HepG2 (cell line): Measurements from ENCODE around the gene ADAMTS17. TPM values are rescaled to one million over a fixed set of nuclear protein-coding genes. Genes with fewer than 3 reads are reported as not detected.

Experiments
- ATF1 ChIP-seq: IDR thresholded peaks from 2 replicates; pipeline ENCODE4 v1.6.1; 2016; ENCODE audit warnings: mild to moderate bottlenecking, control low read depth
- DR1 ChIP-seq: sonication (generic); formaldehyde crosslinking; IDR thresholded peaks from 2 replicates; pipeline ENCODE4 v1.8.0; 2021; ENCODE audit warnings: mild to moderate bottlenecking, missing genetic modification reagents, inconsistent platforms
- FOXA3 ChIP-seq: IDR thresholded peaks from 2 replicates; pipeline ENCODE4 v1.6.1; 2016; ENCODE audit warnings: missing genetic modification reagents, missing compliant biosample characterization
- FOXM1 ChIP-seq: sonication (generic); formaldehyde crosslinking; IDR thresholded peaks from 2 replicates; pipeline ENCODE4 v1.5.0; 2020; ENCODE audit warnings: missing genetic modification reagents
- GZF1 ChIP-seq: sonication (generic); formaldehyde crosslinking; IDR thresholded peaks from 2 replicates; pipeline ENCODE4 v1.5.1; 2020; ENCODE audit warnings: mild to moderate bottlenecking, missing genetic modification reagents
- HNRNPL ChIP-seq: fragments of 200-400 bp; formaldehyde crosslinking; IDR thresholded peaks from 2 replicates; pipeline ENCODE4 v1.6.1; 2017; ENCODE audit warnings: mild to moderate bottlenecking, low read depth, low read length
- KLF9 ChIP-seq: IDR thresholded peaks from 2 replicates; pipeline ENCODE4 v1.6.1; 2016; ENCODE audit warnings: low read depth
- MAFK ChIP-seq, 2 experiments: IDR thresholded peaks in 1 of 2; conservative IDR thresholded peaks in 1 of 2; 2 replicates each; pipeline ENCODE4 v1.6.1; 2011; ENCODE audit warnings: improper control_type of control experiment in 2 of 2, low read length in 2 of 2
- MED8 ChIP-seq: sonication (generic); formaldehyde crosslinking; IDR thresholded peaks from 2 replicates; pipeline ENCODE4 v1.8.1; 2023; ENCODE audit warnings: mild to moderate bottlenecking, missing genetic modification reagents; ENCODE audit not compliant: insufficient replicate concordance
- MIXL1 ChIP-seq: IDR thresholded peaks from 2 replicates; pipeline ENCODE4 v1.6.1; 2016
- POLR2G ChIP-seq: fragments of 200-400 bp; formaldehyde crosslinking; IDR thresholded peaks from 2 replicates; pipeline ENCODE4 v1.6.1; 2018; ENCODE audit warnings: mild to moderate bottlenecking, low read depth, low read length, moderate library complexity
- SPEN ChIP-seq: sonication (generic); formaldehyde crosslinking; IDR thresholded peaks from 2 replicates; pipeline ENCODE4 v1.5.1; 2020; ENCODE audit warnings: low read depth, mild to moderate bottlenecking, missing genetic modification reagents
- ZNF230 ChIP-seq: sonication (generic); formaldehyde crosslinking; IDR thresholded peaks from 2 replicates; pipeline ENCODE4 v1.4.0; 2020; ENCODE audit warnings: mild to moderate bottlenecking, missing genetic modification reagents
- ZNF709 ChIP-seq: sonication (generic); formaldehyde crosslinking; IDR thresholded peaks from 2 replicates; pipeline ENCODE4 v1.5.0; 2020; ENCODE audit warnings: mild to moderate bottlenecking, missing genetic modification reagents
- polyA plus RNA-seq, 8 experiments: library from polyadenylated mRNA; depleted of rRNA in 3 of 8; stranded (reverse) in 7 of 8; unstranded in 1 of 8; fragments of >200 nt; fragmentation: Illumina TruSeq in 4 of 8; extraction: Trizol in 4 of 8; gene quantifications; 2 replicates each; pipeline versions ENCODE4 v1.2.1 to v1.2.3, GENCODE V29; 2011 to 2016; ENCODE audit warnings: low read depth in 4 of 8, missing spikeins in 1 of 8, mixed read lengths in 1 of 8; ENCODE audit not compliant: insufficient read depth in 1 of 8
- total RNA-seq, 5 experiments: library from RNA; depleted of rRNA; stranded (reverse); fragments of >200 nt; fragmentation: Illumina TruSeq; extraction: Trizol; gene quantifications; 2 replicates each; pipeline ENCODE4 v1.2.3, GENCODE V29; 2016; ENCODE audit warnings: low read depth in 1 of 5
- TF ChIP-seq, protein P1 (sequence below): sonication (generic); formaldehyde crosslinking; conservative IDR thresholded peaks from 2 replicates; pipeline ENCODE4 v1.4.0; 2020; ENCODE audit warnings: missing genetic modification reagents
- TF ChIP-seq, protein P2 (sequence below): sonication (generic); formaldehyde crosslinking; IDR thresholded peaks from one replicate; pipeline ENCODE4 v1.5.1; 2020; ENCODE audit warnings: mild to moderate bottlenecking, missing genetic modification reagents; ENCODE audit errors: not compliant biosample characterization
- TF ChIP-seq, protein P3 (sequence below): sonication (generic); formaldehyde crosslinking; IDR thresholded peaks from 2 replicates; pipeline ENCODE4 v1.8.1; 2023; ENCODE audit warnings: mild to moderate bottlenecking, missing genetic modification reagents

The ADAMTS17 gene
- total and polyA plus RNA-seq, 2 of the 13 experiments (the other 11 are each of a cell fraction or from before 2014, with no cell fraction given): 0.02 to 0.04 TPM

DNA sequence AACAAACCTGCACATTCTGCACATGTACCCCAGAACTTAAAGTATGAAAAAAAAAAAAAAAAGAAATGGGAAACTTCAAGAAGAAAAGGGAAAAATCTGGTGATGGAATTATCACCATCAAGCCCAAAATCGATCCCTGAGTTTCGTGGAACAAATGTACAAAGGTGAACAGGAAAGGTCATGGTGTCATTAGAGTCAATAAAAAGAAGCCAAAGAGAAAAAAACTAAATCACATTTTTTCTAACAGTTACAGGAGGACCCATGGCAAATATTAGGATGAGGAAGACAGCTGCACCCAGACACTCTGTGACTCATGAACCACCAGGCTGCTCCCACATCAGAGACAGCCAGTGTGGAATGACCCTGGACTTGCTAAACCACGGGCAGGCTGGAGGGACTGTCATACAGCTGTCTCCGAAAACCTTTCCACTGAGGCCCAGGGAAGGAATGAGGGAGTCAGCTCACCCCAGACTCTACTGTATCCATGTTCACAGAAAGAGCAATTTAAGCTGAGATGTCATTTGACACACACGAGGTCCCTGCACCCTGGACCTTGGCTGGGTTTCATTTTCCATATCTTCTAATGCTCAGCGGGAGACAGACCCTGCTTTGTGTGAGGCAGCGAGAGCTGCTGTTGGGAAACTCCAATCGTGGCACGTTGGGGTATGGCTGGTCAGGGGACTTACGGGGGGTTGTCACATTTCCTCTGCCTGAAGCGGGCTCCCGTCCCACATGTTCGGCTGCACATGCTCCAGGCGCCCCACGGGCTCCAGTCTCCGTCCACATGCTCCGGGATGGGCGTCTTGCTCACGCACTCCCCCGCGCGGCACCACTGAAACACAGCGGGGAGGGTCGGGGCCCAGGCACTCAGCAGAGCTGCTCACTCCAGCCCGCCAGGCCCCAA, 210.2 kb downstream of the ADAMTS17 start (continued):
- 0 out of 2 replicates have a peak, but pooled peaks have one; percentile 18 for TF ChIP-seq HNRNPL
- no peak for TF ChIP-seq FOXM1 (CRISPR knock-in tag)
- TF ChIP-seq, protein P1, sequence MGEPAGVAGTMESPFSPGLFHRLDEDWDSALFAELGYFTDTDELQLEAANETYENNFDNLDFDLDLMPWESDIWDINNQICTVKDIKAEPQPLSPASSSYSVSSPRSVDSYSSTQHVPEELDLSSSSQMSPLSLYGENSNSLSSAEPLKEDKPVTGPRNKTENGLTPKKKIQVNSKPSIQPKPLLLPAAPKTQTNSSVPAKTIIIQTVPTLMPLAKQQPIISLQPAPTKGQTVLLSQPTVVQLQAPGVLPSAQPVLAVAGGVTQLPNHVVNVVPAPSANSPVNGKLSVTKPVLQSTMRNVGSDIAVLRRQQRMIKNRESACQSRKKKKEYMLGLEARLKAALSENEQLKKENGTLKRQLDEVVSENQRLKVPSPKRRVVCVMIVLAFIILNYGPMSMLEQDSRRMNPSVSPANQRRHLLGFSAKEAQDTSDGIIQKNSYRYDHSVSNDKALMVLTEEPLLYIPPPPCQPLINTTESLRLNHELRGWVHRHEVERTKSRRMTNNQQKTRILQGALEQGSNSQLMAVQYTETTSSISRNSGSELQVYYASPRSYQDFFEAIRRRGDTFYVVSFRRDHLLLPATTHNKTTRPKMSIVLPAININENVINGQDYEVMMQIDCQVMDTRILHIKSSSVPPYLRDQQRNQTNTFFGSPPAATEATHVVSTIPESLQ (CRISPR knock-in tag): no peak
- 0 out of 2 replicates have a peak, but pooled peaks have one; percentile 8 for TF ChIP-seq FOXA3 (CRISPR knock-in tag)
- TF ChIP-seq ZNF230 (CRISPR knock-in tag): 0 out of 2 replicates have a peak, but pooled peaks have one; percentile 55
- TF ChIP-seq, protein P2, sequence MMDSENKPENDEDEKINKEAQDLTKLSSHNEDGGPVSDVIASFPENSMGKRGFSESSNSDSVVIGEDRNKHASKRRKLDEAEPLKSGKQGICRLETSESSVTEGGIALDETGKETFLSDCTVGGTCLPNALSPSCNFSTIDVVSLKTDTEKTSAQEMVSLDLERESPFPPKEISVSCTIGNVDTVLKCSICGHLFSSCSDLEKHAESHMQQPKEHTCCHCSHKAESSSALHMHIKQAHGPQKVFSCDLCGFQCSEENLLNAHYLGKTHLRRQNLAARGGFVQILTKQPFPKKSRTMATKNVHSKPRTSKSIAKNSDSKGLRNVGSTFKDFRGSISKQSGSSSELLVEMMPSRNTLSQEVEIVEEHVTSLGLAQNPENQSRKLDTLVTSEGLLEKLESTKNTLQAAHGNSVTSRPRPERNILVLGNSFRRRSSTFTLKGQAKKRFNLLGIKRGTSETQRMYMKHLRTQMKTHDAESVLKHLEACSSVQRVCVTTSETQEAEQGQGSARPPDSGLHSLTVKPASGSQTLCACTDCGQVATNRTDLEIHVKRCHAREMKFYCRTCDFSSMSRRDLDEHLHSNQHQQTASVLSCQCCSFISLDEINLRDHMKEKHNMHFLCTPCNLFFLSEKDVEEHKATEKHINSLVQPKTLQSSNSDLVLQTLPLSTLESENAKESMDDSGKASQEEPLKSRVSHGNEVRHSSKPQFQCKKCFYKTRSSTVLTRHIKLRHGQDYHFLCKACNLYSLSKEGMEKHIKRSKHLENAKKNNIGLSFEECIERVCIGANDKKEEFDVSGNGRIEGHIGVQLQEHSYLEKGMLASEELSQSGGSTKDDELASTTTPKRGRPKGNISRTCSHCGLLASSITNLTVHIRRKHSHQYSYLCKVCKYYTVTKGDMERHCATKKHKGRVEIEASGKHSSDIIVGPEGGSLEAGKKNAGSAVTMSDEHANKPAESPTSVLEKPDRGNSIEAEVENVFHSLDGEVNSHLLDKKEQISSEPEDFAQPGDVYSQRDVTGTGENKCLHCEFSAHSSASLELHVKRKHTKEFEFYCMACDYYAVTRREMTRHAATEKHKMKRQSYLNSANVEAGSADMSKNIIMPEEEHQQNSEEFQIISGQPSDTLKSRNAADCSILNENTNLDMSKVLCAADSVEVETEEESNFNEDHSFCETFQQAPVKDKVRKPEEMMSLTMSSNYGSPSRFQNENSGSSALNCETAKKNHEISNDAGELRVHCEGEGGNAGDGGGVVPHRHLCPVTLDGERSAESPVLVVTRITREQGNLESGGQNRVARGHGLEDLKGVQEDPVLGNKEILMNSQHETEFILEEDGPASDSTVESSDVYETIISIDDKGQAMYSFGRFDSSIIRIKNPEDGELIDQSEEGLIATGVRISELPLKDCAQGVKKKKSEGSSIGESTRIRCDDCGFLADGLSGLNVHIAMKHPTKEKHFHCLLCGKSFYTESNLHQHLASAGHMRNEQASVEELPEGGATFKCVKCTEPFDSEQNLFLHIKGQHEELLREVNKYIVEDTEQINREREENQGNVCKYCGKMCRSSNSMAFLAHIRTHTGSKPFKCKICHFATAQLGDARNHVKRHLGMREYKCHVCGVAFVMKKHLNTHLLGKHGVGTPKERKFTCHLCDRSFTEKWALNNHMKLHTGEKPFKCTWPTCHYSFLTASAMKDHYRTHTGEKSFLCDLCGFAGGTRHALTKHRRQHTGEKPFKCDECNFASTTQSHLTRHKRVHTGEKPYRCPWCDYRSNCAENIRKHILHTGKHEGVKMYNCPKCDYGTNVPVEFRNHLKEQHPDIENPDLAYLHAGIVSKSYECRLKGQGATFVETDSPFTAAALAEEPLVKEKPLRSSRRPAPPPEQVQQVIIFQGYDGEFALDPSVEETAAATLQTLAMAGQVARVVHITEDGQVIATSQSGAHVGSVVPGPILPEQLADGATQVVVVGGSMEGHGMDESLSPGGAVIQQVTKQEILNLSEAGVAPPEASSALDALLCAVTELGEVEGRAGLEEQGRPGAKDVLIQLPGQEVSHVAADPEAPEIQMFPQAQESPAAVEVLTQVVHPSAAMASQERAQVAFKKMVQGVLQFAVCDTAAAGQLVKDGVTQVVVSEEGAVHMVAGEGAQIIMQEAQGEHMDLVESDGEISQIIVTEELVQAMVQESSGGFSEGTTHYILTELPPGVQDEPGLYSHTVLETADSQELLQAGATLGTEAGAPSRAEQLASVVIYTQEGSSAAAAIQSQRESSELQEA (CRISPR knock-in tag): peak; percentile 71
- TF ChIP-seq DR1 (CRISPR knock-in tag): no peak
- TF ChIP-seq ATF1 (CRISPR knock-in tag): no peak
- TF ChIP-seq GZF1 (CRISPR knock-in tag): no peak
- 0 out of 2 replicates have a peak, but pooled peaks have one; percentile 64 for TF ChIP-seq ZNF709
- 0 out of 2 replicates have a peak, but pooled peaks have one; percentile 28 for TF ChIP-seq MIXL1 (CRISPR knock-in tag)
- no peak for TF ChIP-seq POLR2G
- TF ChIP-seq SPEN (CRISPR knock-in tag): peak; percentile 84
- no peak for TF ChIP-seq KLF9 (CRISPR knock-in tag)
- no peak for TF ChIP-seq MAFK (conservative IDR thresholded peaks at IDR 0.05 in 1 of 2, IDR thresholded peaks at IDR 0.05 in 1 of 2; ENCODE audit: low read length in 2 of 2)
- TF ChIP-seq, protein P3, sequence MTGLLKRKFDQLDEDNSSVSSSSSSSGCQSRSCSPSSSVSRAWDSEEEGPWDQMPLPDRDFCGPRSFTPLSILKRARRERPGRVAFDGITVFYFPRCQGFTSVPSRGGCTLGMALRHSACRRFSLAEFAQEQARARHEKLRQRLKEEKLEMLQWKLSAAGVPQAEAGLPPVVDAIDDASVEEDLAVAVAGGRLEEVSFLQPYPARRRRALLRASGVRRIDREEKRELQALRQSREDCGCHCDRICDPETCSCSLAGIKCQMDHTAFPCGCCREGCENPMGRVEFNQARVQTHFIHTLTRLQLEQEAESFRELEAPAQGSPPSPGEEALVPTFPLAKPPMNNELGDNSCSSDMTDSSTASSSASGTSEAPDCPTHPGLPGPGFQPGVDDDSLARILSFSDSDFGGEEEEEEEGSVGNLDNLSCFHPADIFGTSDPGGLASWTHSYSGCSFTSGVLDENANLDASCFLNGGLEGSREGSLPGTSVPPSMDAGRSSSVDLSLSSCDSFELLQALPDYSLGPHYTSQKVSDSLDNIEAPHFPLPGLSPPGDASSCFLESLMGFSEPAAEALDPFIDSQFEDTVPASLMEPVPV (CRISPR knock-in tag): peak; percentile 46; the same call in 1 of the 2 replicates
- TF ChIP-seq MED8 (CRISPR knock-in tag): no peak
